HepG2 (cell line): Measurements from ENCODE around the gene LRTM2. TPM values are rescaled to one million over a fixed set of nuclear protein-coding genes. Genes with fewer than 3 reads are reported as not detected.
A peak's percentile ranks its signal among the peaks of the same experiment; 100 is the strongest.

ENCODE experiments used
- ELF4 ChIP-seq: sonication (generic); formaldehyde crosslinking; IDR thresholded peaks from 2 replicates; pipeline ENCODE4 v1.5.0; 2020; ENCODE audit warnings: missing genetic modification reagents, mild to moderate bottlenecking, moderate library complexity, borderline replicate concordance
- FOXC1 ChIP-seq: sonication (generic); formaldehyde crosslinking; IDR thresholded peaks from 2 replicates; pipeline ENCODE4 v1.8.0; 2022; ENCODE audit warnings: mild to moderate bottlenecking, missing genetic modification reagents, borderline replicate concordance
- FOXP4 ChIP-seq: sonication (generic); formaldehyde crosslinking; IDR thresholded peaks from 2 replicates; pipeline ENCODE4 v1.4.0; 2020; ENCODE audit warnings: missing genetic modification reagents
- GZF1 ChIP-seq: sonication (generic); formaldehyde crosslinking; IDR thresholded peaks from 2 replicates; pipeline ENCODE4 v1.5.1; 2020; ENCODE audit warnings: mild to moderate bottlenecking, missing genetic modification reagents
- HIVEP1 ChIP-seq: sonication (generic); formaldehyde crosslinking; IDR thresholded peaks from 2 replicates; pipeline ENCODE4 v1.4.0; 2020; ENCODE audit warnings: mild to moderate bottlenecking, missing genetic modification reagents
- JUNB ChIP-seq: sonication (generic); formaldehyde crosslinking; IDR thresholded peaks from 2 replicates; pipeline ENCODE4 v1.8.0; 2022; ENCODE audit warnings: missing genetic modification reagents, mild to moderate bottlenecking, borderline replicate concordance
- NFE2 ChIP-seq: sonication (generic); formaldehyde crosslinking; IDR thresholded peaks from 2 replicates; pipeline ENCODE4 v1.4.0; 2020; ENCODE audit warnings: missing genetic modification reagents
- SUZ12 ChIP-seq: fragments of 150-350 bp; IDR thresholded peaks from 2 replicates; pipeline ENCODE4 v1.6.1; 2014; ENCODE audit warnings: low read depth, low read length
- XRCC5 ChIP-seq: fragments of 200-400 bp; formaldehyde crosslinking; optimal IDR thresholded peaks from 2 replicates; pipeline ENCODE3; 2017; ENCODE audit warnings: mild to moderate bottlenecking, low read length
- ZNF280B ChIP-seq: sonication (generic); formaldehyde crosslinking; IDR thresholded peaks from 2 replicates; pipeline ENCODE4 v1.5.0; 2020; ENCODE audit warnings: missing genetic modification reagents, mild to moderate bottlenecking, borderline replicate concordance
- ZNF350 ChIP-seq: sonication (generic); formaldehyde crosslinking; IDR thresholded peaks from 2 replicates; pipeline ENCODE4 v1.4.0; 2020; ENCODE audit warnings: mild to moderate bottlenecking, low read depth, missing genetic modification reagents, borderline replicate concordance
- ZNF441 ChIP-seq: sonication (generic); formaldehyde crosslinking; IDR thresholded peaks from 2 replicates; pipeline ENCODE4 v1.7.0; 2021; ENCODE audit warnings: missing genetic modification reagents, borderline replicate concordance
- ZNF468 ChIP-seq: sonication (generic); formaldehyde crosslinking; IDR thresholded peaks from 2 replicates; pipeline ENCODE4 v1.8.0; 2022; ENCODE audit warnings: mild to moderate bottlenecking, moderate library complexity, missing genetic modification reagents
- ZNF749 ChIP-seq: sonication (generic); formaldehyde crosslinking; IDR thresholded peaks from 2 replicates; pipeline ENCODE4 v1.8.0; 2022; ENCODE audit warnings: mild to moderate bottlenecking, missing genetic modification reagents, moderate library complexity, borderline replicate concordance
- polyA plus RNA-seq, 8 experiments: library from polyadenylated mRNA; depleted of rRNA in 3 of 8; stranded (reverse) in 7 of 8; unstranded in 1 of 8; fragments of >200 nt; fragmentation: Illumina TruSeq in 4 of 8; extraction: Trizol in 4 of 8; gene quantifications; 2 replicates each; pipeline versions ENCODE4 v1.2.1 to v1.2.3, GENCODE V29; 2011 to 2016; ENCODE audit warnings: low read depth in 4 of 8, missing spikeins in 1 of 8, mixed read lengths in 1 of 8; ENCODE audit not compliant: insufficient read depth in 1 of 8
- total RNA-seq, 5 experiments: library from RNA; depleted of rRNA; stranded (reverse); fragments of >200 nt; fragmentation: Illumina TruSeq; extraction: Trizol; gene quantifications; 2 replicates each; pipeline ENCODE4 v1.2.3, GENCODE V29; 2016; ENCODE audit warnings: low read depth in 1 of 5
- TF ChIP-seq, protein P1 (sequence below), 2 experiments: fragments of 450-650 bp in 1 of 2; sonication (generic) in 1 of 2; formaldehyde crosslinking in 1 of 2; IDR thresholded peaks; 2 replicates each; pipeline versions ENCODE4 v1.6.1 to v1.8.0; 2016 to 2022; ENCODE audit warnings: antibody characterized with exemption in 1 of 2, mild to moderate bottlenecking in 1 of 2, missing genetic modification reagents in 1 of 2

The LRTM2 gene
- total and polyA plus RNA-seq, 2 of the 13 experiments (the other 11 are each of a cell fraction or from before 2014, with no cell fraction given): 0.09 TPM; not detected in 1

DNA sequence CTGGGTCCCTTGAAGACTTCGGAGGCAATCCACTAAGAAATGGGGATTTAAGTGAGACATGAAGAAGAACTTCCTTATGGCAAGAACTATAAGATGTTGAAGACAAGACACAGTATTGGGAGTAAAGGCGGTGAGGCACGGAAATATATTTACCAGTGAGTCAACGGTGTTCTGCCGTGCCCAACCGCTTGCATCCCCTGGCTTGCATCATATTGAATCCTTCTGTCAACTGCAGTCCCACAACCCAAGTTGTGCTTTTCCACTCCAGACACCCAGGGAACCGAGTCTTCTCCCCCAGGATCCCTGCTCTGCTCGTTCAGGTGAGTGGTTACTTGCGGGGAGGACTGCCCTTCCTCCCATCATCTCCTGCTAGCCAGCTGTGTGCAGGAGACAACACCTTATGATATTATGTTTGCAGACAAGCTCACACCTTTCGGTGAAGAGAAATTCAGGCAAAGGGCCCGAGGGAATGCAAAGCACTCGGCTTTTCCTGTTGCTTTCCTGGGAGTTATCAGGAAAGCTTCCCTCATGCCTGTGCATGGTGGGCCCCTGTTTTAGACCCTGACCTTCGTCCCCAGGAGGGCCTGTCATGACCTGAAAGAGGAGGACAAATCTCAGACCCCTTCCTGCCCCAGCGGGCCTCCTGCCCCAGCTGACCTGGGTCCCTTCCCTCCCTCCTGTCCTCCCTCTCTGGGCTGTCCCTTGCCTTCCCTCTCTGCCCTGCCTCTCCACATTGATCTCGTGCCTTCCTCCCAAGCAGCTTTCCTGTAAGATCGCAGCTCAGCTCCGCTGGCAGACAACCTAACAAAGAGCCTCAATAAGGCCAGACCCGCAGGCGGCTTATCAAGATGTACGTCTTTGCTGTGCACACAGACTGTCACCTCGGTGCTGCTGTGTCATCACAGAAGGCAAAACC, 4.3 kb upstream of the LRTM2 start (continued):
- TF ChIP-seq, protein P1, sequence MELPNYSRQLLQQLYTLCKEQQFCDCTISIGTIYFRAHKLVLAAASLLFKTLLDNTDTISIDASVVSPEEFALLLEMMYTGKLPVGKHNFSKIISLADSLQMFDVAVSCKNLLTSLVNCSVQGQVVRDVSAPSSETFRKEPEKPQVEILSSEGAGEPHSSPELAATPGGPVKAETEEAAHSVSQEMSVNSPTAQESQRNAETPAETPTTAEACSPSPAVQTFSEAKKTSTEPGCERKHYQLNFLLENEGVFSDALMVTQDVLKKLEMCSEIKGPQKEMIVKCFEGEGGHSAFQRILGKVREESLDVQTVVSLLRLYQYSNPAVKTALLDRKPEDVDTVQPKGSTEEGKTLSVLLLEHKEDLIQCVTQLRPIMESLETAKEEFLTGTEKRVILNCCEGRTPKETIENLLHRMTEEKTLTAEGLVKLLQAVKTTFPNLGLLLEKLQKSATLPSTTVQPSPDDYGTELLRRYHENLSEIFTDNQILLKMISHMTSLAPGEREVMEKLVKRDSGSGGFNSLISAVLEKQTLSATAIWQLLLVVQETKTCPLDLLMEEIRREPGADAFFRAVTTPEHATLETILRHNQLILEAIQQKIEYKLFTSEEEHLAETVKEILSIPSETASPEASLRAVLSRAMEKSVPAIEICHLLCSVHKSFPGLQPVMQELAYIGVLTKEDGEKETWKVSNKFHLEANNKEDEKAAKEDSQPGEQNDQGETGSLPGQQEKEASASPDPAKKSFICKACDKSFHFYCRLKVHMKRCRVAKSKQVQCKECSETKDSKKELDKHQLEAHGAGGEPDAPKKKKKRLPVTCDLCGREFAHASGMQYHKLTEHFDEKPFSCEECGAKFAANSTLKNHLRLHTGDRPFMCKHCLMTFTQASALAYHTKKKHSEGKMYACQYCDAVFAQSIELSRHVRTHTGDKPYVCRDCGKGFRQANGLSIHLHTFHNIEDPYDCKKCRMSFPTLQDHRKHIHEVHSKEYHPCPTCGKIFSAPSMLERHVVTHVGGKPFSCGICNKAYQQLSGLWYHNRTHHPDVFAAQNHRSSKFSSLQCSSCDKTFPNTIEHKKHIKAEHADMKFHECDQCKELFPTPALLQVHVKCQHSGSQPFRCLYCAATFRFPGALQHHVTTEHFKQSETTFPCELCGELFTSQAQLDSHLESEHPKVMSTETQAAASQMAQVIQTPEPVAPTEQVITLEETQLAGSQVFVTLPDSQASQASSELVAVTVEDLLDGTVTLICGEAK (IDR thresholded peaks at IDR 0.05): no peak
- TF ChIP-seq, protein P1 (CRISPR knock-in tag; IDR thresholded peaks at IDR 0.05): no peak
- TF ChIP-seq ZNF350 (no peak), JUNB (no peak), NFE2 (CRISPR knock-in tag) (no peak), ZNF280B (no peak), ZNF468 (CRISPR knock-in tag) (no peak), ZNF749 (no peak), FOXC1 (CRISPR knock-in tag) (no peak), GZF1 (CRISPR knock-in tag) (no peak), ELF4 (CRISPR knock-in tag) (no peak), FOXP4 (CRISPR knock-in tag) (peak; percentile 59; the same call in 1 of the 2 replicates), XRCC5 (no peak), SUZ12 (no peak), HIVEP1 (CRISPR knock-in tag) (no peak), ZNF441 (CRISPR knock-in tag) (no peak)
